ENCODE results near the gene MLXIP.

Gene MLXIP

GRCh38 chr12:122185494-122186082 lies 107.0 kb downstream of the MLXIP start:
- no peak for DNase-seq (ENCODE audit: low spot score)

- DNase-seq (ENCODE audit: low spot score), result no peak
These were observed 108.9 kb downstream of the MLXIP start for GRCh38 chr12:122187466-122187865.

GRCh38 chr12:122189626-122190475 lies 111.3 kb downstream of the MLXIP start:
- DNase-seq (ENCODE audit: low spot score), result no peak

GRCh38 chr12:122190842-122191668 lies 112.5 kb downstream of the MLXIP start:
- DNase-seq (ENCODE audit: low spot score), result no peak

GRCh38 chr12:122192441-122192840 lies 113.9 kb downstream of the MLXIP start:
- peak; percentile 36 for DNase-seq (ENCODE audit: low spot score)

GRCh38 chr12:122194804-122195203 lies 116.2 kb downstream of the MLXIP start:
- DNase-seq (ENCODE audit: low spot score), result no peak

GRCh38 chr12:122195405-122195804 lies 116.8 kb downstream of the MLXIP start:
- DNase-seq (ENCODE audit: low spot score), result no peak
